ENCODE data around the gene RAB35.

Gene RAB35

DNA sequence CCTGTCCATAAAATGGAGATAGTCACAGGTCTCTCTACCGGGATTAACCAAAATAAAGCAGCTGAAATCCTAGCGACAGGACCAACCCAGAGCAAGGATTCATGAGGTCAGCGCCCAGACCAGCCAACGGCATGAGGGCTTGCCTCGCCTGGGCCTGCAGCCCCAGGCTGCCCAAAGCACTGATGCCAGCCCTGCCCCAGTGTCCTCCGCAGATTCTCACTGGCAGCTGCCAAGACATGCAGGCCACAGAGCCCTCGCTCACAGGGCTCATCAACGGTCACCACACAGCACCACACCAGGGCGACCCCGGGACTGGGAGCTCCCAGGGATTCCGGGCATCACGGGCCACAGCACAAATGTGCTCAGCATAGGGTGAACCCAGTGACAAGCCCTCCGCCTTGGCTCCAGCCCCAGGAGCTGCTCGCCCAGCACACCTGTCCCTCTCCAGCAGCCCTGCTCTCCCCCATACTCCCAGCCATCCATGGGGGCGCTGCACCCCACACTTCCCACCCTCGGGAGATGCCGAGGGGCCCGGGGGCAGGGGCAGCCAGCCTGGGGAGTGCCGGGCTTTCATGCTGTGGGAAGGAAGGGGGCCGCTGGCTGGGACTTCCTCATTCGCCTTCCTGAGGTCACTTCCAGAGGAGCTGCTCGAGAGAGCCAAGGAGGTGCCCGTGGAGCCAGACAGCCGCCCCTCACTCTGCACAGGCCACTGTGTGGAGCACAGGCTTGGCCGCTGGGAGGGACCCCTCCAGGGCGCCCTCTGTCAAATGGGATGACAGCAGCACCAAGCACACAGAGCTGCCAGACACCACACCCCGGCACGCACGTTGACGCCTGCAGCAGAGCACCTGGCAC lies 14.1 kb downstream of the RAB35 start:
- DNase-seq: no peak

DNA sequence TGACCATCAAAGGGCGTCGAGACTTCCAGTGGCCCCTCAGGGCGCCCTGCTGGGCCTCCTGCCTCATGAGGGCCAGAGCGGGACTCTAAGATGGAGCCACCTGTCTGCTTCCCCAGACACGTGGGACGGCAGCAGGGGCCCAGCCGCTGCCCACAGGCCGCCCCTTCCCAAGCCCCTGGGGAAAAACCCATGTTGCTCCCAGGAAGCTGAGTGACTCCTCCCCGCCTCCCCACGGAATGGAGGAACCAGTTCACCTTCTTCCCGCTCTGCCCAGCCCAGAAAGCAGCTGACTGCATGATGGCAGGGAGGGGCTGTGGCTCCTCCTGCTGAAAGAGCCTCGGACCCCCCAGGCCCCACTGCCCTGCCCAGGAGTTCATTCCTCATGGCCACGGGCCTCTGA lies 14.9 kb downstream of the RAB35 start:
- DNase-seq: no peak

DNA sequence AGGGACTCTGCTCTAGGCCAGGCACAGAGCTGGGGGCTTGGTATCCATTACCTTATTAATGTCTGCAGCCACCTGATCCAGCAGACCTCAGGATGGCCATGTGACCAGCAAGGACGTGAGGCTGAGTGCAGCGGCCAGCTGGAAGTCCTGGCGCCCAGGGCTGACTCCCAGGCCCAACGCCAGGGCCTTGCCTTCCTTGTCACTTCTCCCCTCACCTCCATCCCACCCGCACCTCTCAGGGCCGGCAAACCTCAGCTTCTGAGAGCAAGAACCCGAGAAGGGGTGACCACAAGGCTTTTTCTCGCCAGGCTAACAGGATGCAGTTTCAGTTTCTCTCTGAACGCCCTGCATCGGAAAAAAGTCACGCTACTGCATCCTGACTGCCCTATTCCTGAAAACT lies 15.4 kb downstream of the RAB35 start:
- no peak for DNase-seq

DNA sequence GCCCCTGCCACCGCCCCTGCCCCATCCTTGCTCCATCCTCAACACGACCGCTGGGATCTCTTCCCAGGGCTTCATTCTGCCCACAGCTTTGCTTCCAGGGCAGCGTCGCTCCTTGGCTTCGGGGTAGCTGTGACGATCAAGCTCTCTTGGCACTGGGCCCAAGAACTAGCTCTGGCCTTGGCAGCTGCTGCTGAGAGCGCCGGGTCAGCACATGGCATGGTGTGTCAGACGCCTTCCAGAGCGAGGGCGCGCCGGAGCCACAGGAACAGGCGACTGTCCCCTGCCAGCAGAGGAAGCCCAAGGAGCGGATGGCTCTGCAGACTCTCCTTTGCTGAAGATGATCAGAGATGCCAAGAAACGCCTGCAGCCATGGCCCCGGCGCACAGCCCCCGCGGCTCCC lies 15.9 kb downstream of the RAB35 start:
- DNase-seq: no peak

DNA sequence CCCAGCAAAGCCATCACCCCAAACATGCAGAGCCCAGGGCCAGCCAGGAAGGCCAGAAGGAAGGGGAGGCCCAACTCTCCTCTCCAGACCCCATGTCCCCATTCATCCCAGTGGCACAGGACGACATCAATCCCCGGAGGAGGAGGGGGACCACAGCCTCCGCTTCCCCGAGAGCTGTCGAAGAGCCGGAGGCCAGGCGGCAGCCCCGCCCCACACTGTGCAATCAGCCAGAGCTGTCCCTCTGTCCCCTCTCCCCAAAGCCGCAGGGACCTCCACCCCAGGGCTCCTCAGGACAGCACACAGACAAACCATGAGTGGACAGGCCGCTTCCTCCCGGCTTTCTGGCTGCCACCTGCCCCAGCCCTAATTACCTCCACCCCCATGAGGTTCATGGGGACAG lies 16.8 kb downstream of the RAB35 start:
- DNase-seq: no peak

DNA sequence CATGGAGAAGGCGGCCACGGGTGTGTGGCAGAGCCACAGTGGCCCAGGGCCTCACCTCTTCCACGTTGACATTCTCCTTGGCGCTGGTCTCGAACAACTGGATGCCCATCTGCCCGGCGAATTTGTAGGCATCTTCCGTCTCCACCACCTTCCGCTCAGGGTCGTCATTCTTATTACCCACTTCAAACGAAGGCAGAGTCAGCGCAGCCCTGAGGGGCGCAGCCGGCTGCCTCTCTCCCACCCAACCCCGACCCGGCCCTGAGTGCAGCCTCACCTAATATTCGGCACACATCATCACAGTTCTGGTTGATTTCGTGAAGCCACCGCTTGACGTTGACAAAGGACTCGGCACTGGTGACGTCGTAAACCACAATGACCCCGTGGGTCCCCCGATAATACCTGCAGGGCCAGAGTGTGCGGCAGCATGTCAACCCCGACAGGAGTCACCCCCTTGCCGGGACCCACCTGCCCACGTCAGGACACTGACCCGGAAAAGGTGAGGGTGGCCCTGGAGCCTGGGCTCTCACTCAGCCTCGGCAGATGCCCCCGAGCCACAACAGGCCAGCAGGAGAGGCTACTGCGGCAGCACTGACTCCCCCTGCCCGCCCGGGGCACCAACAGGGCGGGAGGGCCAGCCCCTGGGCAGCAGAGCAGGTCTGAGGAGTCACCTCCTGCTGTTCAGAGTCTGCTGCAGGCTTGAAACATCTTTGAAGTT lies 17.6 kb downstream of the RAB35 start:
- DNase-seq: no peak

DNA sequence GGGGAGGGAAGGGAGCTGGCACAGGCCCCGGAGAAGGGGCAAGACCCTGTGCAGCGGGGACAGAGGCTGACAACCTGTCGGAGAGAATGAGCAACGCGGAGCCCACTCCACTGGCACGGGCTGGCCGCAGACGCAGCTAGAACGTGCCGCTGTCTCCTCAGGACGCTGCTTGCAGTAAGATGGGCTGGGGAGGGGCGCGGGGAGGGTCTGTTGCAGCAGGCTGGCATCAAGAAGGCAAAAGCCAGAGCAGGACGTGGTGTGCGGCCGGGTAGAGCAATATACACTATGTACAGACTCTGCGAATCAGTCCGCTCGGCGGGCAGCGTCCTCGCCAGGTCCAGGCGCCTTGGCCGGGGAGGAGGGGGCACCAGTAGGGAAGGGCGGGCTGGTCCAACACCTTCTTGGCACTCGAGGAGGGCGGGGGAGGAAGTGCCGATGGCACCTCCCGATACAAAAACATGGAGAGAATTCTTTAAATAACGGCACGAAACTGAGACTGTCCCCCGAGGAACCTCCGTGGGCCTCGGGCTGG lies 19.8 kb downstream of the RAB35 start:
- no peak for DNase-seq

DNA sequence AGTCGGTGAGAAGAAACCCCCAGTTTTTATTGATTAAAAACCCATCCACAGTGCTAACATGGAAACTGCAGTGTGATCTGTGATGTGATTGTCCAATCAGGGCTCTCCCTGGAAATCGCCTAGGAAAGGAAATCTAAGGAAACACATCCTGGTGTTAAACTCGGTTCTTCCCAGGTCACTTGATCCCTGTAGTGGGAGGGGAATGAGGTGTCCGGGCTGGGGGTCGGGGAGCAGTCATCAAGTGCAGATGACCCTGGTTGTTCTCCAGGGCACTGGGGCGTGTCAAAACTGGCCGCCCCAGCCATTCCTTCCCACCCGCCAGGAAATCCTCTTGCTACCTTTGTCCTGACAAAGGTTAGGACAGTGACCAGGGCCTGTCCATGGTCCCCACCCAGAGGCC lies 20.8 kb downstream of the RAB35 start:
- no peak for DNase-seq

DNA sequence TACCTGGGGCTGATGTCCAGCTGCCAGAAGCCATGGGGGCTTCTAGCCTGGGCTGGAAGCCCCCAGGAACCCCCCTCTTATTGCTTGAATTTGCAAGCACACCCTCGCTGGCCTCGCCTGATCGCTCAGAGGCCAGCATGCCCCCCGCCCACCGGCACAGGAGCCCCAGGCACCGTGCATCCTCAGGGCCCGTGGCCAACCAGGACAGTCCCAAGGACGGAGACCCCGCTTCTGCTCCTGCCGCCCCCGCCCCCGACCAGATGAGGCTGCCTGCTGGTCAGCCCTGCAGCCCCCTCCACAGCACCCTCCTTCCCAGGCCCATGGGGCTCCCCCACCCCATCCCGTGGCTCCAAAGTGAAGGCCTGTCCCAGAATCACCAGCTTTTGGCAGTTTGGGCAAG lies 21.2 kb downstream of the RAB35 start:
- DNase-seq: no peak

DNA sequence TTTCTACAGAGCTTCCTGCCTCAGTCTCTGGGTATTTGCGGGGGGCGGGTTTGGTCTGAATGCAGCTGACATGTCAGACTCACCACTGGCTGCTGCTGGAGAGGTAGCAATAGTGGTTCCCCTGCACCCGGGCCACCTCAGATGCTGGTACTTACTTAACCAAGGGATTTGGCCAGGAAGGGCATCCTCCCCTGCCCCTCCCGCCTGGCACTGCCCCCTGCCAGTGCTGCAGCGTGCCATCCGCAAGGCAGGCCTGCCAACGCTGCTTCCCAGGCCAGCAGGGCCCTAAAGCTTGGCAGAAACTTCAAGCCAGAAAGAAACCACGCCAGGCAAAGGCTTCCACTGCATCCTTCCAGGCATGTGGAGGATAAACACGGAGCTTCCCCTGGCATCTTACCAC lies 22.1 kb downstream of the RAB35 start:
- DNase-seq: no peak

DNA sequence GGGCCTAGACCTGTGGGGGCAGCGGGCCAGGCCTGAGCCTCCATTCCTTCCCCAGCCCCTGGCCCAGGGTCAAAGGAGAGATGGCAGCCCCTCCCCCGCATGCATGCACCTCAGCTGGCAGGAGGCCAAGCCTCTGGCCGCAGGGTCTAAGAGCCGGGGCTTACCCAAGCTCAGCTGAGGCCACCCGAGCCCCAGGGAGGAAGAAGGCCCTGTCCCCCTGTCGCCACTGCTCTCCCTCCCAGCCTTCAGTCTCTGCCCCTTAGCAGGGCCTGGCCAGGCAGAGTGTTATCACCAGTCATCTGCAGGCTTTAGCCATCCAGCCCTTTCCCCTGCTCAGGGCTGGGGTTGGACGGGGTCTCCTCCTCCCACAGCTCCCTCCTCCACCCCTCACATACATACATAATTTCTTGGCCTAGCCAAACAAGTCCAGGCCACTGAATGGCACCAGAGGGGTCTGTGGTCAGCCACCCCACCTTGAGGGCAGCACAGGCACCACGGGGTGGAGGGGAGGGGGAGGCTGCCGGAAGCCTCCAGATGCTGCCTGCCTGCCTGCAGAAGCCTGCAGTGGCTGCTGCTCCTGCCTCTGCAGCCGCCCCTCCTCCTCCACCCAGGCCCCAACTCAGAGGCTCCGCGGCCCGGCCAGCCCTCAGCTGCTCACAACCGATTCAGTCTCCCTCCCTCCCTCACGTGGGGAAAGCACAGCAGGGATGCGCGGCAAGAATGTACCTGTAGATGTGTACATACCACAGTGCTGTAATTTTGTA lies 22.8 kb downstream of the RAB35 start:
- no peak for DNase-seq

DNA sequence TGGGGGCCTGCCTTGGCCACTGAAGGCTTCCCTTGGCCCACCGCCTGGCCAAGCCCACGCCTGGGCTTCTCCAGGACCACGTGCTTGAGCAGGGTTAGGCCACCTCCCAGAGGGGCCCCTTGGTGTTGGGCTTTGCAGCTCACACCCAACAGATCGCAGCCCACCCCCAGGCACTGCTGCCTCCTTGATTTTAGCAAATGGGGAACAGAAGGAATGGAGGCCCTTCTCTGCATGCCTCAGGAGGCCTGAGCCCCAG lies 23.3 kb downstream of the RAB35 start:
- no peak for DNase-seq

DNA sequence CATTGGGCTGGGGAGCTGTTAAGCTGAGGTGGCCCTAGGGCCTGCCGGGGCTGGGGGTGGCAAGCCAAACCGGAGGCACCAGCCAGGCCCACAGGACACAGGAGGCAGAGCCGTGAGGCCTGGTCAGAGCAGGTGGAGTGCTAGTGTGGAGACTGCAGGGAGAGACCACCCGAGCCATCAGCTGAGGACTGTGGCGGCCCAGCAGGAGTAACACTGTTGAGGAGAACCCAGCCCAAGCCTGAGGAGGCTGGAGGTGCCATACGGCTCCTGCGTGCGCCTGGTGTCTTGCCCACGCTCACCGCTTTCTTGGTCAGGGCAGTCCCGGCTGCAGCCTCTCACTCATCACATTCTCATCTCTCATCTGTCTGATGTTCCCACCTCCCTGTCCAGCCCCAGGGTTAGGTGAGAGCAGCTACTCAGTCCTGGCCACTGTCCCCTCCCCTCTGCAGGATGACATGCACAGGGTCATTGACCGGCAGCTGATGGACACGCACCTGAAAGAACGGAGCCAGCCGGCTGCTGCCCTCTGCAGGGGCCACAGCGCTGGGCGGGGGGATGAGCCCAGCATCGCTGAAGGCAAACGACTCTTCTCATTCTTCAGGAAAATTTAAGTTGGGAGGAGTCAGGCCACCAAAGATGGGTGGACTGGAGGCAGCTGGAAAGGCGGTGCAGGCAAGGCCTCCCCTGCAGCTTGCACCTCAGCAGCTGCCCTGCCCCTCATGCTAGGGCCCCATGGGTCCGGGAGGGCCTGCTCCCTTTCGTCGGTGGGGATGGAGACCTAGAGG lies 23.8 kb downstream of the RAB35 start:
- DNase-seq: no peak

DNA sequence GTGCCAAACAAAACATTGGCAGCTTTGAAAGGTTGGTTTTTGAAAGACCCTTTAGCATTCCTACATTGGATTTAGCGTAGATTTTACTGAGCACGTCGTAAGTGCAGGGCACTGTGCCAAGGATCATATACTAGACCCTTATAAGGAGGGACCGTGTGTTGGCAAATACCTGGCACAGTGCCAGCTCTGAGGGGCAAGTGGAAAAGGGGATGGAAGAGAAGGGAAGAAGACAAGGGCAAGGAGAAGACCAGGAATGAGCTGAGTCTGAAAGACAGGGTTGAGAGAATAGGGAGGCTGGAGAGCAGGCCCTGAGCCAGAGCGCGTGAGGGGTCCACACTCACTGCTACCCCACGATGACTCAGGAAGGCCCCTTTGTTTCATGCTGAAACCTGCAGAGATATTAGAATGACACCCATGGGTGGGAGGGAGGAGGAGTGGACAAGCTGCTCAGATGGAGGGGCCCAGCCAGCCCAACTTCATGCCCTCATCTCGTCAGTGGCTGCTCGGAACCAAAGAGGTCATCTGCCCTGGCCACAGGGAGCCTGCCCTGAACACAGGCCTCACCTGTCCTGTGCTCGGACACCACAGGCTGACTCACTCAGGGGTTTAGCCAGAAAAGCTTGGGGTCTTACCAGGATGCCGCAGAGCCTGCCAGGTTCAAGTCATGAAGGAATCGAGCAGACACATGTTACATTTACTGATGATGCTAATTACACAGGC lies 25.0 kb downstream of the RAB35 start:
- DNase-seq: no peak

DNA sequence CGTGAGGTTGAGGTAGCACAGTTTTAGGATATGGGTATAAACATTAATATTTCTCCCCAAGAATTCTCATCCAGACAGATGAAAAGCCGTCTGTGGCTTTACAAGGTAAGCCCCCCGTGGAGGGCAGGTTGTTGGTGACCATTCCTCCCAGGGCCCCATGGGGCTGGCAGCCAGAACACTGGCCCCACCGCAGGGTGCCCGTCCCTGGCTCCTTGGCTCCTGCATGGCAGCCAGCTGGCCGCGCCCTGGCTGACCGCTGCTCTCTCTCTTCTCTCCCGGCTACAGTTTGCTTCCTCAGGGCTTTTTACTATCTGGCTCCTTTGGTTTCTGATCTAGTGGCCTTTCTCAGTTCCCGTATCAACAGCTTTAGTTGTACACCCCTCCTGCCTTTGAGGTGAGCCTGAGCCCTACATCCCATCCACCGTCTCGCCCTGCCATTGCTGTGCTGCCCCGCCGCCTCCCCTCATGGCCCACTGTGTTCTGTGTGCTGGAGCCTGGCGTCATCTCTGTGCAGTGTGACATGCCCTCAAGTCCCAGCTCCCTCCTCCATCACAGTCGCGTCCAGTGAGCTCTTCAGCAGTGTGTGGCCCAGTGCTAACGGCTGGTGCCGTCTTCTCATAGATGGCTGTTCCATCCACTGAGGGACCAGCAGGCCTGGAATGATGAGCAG lies 25.8 kb downstream of the RAB35 start:
- no peak for DNase-seq

DNA sequence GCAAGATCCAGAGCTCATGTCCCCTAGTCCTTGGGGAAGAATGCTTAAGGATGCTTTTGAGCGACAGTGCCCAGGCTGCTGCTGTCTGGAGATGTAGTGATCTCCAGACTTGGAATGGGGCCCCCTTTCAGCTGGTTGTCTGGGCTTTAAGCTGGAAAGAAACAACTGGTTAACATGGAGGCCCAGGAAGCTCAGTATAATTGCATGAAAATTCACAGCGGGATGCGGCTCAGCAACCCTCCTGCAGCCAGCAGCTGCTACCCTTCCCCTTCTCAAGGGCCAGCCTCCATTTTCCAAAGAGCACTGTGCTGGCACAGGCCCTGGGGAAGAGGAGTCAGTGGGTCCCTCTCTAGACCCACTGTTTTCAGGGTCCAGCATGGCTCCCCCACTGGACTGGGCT lies 26.3 kb downstream of the RAB35 start:
- DNase-seq: no peak

DNA sequence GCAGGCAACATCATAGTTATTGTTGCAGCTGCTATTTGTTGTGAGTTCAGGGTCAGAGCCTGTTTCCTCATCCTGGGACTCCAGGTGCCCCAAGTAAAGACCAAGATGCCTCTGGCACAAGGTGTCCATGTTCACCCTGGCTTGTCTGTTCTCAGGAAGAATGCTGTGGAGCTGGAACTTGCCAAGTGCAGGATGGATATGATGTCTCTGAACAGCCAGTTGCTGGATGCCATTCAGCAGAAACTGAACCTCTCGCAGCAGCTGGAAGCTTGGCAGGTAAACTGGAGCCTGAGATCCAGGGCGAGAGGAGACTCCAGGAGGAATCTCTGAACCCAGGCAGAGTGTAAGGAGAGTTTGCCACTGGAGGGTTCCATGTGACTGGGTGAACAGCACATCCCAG lies 26.8 kb downstream of the RAB35 start:
- DNase-seq: no peak

DNA sequence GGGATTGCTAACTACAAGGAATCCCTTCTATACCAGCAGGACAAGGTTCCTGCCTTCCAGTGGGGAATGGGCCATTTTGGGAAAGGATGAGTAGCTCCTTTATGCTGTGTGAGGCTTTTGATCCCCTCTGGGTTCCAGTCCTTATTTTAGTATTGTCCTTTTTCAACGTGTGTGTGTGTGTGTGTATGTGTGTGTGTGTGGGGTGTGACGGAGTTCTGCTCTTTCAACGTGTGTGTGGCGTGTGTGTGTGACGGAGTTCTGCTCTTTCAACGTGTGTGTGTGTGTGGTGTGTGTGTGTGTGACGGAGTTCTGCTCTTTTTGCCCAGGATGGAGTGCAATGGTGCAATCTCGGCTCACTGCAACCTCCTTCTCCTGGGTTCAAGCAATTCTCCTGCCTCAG lies 27.4 kb downstream of the RAB35 start:
- DNase-seq: no peak

DNA sequence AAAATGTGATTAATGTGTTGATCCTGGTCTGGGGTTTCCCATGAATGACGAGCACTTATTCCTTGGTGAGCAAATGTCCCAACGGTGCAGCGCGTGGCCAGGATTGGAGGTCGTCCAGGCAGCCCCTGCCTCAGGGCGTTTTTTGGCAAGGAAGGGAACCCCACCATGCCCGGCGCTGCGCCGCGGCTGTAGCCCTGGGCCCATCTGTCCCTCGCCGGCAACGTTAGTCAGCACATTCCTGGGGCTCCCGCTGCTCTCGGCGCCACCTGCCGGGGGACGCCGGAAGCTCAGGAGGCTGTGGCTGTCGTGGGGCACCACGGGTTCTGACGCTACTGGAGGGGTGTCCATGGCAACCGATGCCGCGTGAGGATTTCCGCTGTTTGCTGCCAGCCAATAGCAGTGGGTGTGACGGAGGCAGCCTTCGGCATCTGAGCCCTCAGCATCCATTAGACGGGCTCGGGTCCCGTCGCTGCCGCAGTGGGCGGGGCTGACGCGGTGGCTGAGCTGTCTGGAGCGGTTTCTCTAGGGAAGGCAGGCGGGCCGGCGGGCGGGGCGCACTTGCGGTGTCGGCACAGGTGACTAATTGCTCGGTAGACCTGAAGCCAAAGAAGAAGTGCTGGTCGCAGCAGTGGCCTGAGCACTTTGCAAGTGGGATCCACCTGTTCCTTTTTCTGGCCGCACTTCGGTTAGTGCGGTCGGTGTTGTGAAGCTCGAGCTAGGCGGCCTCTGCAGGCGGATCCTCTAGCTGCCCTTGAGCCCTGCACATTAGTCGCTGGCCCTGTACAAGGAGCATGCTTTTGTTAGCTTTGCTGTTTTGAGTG lies 29.5 kb downstream of the RAB35 start:
- DNase-seq: peak; percentile 100

DNA sequence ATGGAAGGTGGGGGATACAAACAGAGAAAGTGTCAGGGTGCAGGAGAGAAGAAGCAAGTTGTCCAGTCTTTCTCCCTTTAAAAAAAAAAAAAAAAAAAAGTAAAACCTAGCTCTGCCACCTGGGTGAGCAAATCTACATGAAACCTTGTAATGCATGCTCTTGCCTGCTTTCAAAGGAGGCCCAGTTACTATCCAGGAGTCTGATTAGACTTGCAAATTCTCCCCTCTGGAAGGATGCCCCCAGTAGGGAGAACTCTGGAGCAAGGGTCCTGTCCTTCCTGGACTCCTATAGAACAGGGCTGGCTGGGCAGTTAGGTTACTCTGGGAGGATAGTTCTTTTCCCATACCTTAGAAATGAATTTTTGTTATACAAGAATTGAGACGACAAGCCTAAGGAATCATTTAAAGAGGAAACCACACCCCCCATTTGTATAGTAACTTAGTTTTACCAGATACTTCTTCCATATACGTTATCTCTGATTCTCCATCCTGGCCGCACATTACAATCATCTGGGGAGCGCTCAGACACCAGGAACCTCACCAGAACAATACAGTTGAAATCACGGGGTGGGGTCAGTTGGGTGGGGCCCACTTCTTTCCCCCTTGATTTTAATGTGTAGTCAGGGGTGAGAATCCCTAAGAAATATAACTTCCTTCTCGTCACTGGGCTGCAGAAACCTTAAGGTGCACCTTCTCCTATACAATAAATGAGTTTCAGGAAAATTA lies 30.5 kb downstream of the RAB35 start:
- DNase-seq: no peak

Data from CD4-positive, alpha-beta T cell treated with Interleukin-4 for 1 hour (primary cell).